H4 (cell line): ENCODE data around the gene CHMP1A. TPM values are rescaled to one million over a fixed set of nuclear protein-coding genes. Genes with fewer than 3 reads are reported as not detected.
A peak's percentile ranks its signal among the peaks of the same experiment; 100 is the strongest.
"Not testable (repeated sequence)": the region's sequence is repeated elsewhere in the genome, so short reads cannot be mapped to it uniquely, and the experiment has no call there.

Source experiments
- DNase-seq: peaks from one replicate; pipeline ENCODE4 v3.0.0-alpha.2; 2015; ENCODE audit warnings: low spot score
- total RNA-seq: library from RNA; depleted of rRNA; stranded (reverse); fragments of >200 nt; shearing (Covaris generic); gene quantifications from 2 replicates; pipeline ENCODE4 v1.2.3, GENCODE V29; 2014; rRNA removed

CHMP1A gene
- total RNA-seq, result 70.7 and 95.1 TPM in 2 replicates

GRCh38 chr16:89657442-89658220 lies at the start of gene CHMP1A, which contains the start of gene SPATA33:
Gene CHMP1A (minus strand): TSS chr16:89657708. CDS start chr16:89657588, 120 bp downstream.
Gene SPATA33 (plus strand): TSS chr16:89657836. CDS start chr16:89657912, 76 bp downstream.
- peak; percentile 83 for DNase-seq

- DNase-seq, result no peak
Observed at GRCh38 chr16:89706518-89707260, 49.2 kb upstream of the CHMP1A start.

GRCh38 chr16:89705006-89705405 lies 47.5 kb upstream of the CHMP1A start:
- no peak for DNase-seq

GRCh38 chr16:89704281-89704680 lies 46.8 kb upstream of the CHMP1A start:
- DNase-seq, result peak; percentile 6

- peak; percentile 84 for DNase-seq
Observed at GRCh38 chr16:89701425-89702406, 44.2 kb upstream of the CHMP1A start, which contains the start of gene SPATA2L. Gene SPATA2L (minus strand): TSS chr16:89701705. CDS start chr16:89701232, 473 bp downstream.

GRCh38 chr16:89700649-89701424 lies 43.3 kb upstream of the CHMP1A start:
- peak; percentile 33 for DNase-seq

GRCh38 chr16:89700100-89700648 lies 42.7 kb upstream of the CHMP1A start:
- DNase-seq, result peak; percentile 99

- DNase-seq, result not testable (repeated sequence)
Observed at GRCh38 chr16:89699629-89700099, 42.2 kb upstream of the CHMP1A start.

- not testable (repeated sequence) for DNase-seq
Observed at GRCh38 chr16:89698717-89699116, 41.2 kb upstream of the CHMP1A start.

GRCh38 chr16:89697616-89698331 lies 40.3 kb upstream of the CHMP1A start:
- DNase-seq, result peak; percentile 9

GRCh38 chr16:89697161-89697615 lies 39.7 kb upstream of the CHMP1A start:
- peak; percentile 15 for DNase-seq

- peak; percentile 5 for DNase-seq
Observed at GRCh38 chr16:89696670-89697128, 39.2 kb upstream of the CHMP1A start.

- peak; percentile 9 for DNase-seq
Observed at GRCh38 chr16:89695875-89696669, 38.6 kb upstream of the CHMP1A start.

GRCh38 chr16:89695086-89695874 lies 37.8 kb upstream of the CHMP1A start:
- peak; percentile 8 for DNase-seq

- peak; percentile 2 for DNase-seq
Observed at GRCh38 chr16:89694784-89695085, 37.2 kb upstream of the CHMP1A start.

GRCh38 chr16:89693931-89694783 lies 36.6 kb upstream of the CHMP1A start:
- DNase-seq, result peak; percentile 5

GRCh38 chr16:89693289-89693731 lies 35.8 kb upstream of the CHMP1A start:
- DNase-seq, result no peak
